ENCODE results near the gene AKR1C4.

- TF ChIP-seq POLR2A (IDR thresholded peaks at IDR 0.05) (no peak), POLR2AphosphoS5 (IDR thresholded peaks at IDR 0.05) (no peak)
Measured at GRCh38 chr10:5252177-5253037, 55.8 kb downstream of the AKR1C4 start.
